Thymus (tissue), 11 donors: ENCODE measurements around the gene RLBP1. TPM values are rescaled to one million over a fixed set of nuclear protein-coding genes. Genes with fewer than 3 reads are reported as not detected.

Experiments used
- DNase-seq, 9 donors: peaks; one replicate each; pipeline ENCODE4 v3.0.0-alpha.2; 2013; ENCODE audit warnings: low spot score in 9 of 9, low read depth in 6 of 9, missing footprints in 1 of 9
- H3K27ac ChIP-seq, 2 donors: one replicate each; pipeline ENCODE4 v1.5.1; 2013; ENCODE audit warnings: control low read depth in 1 of 2, low read depth in 1 of 2, low read length in 1 of 2, mild to moderate bottlenecking in 1 of 2, moderate library complexity in 1 of 2
- H3K27me3 ChIP-seq, 2 donors: one replicate each; pipeline ENCODE4 v1.5.1; 2013; ENCODE audit warnings: low read length in 1 of 2; ENCODE audit not compliant: control insufficient read depth in 2 of 2, insufficient read depth in 1 of 2
- H3K36me3 ChIP-seq, 2 donors: one replicate each; pipeline ENCODE4 v1.5.1; 2013; ENCODE audit warnings: low read length in 1 of 2, mild to moderate bottlenecking in 1 of 2, moderate library complexity in 1 of 2; ENCODE audit not compliant: control insufficient read depth in 2 of 2, insufficient read depth in 2 of 2
- H3K4me1 ChIP-seq, 2 donors: one replicate each; pipeline ENCODE4 v1.5.1; 2013; ENCODE audit warnings: low read length in 2 of 2; ENCODE audit not compliant: control insufficient read depth in 2 of 2, insufficient read depth in 2 of 2
- H3K4me3 ChIP-seq, 2 donors: one replicate each; pipeline ENCODE4 v1.5.1; 2013; ENCODE audit warnings: low read length in 2 of 2, control low read depth in 1 of 2, mild to moderate bottlenecking in 1 of 2
- H3K9me3 ChIP-seq, 2 donors: one replicate each; pipeline ENCODE4 v1.5.1; 2013; ENCODE audit warnings: low read length in 1 of 2, mild to moderate bottlenecking in 1 of 2; ENCODE audit not compliant: control insufficient read depth in 2 of 2, insufficient read depth in 1 of 2
- WGBS: extraction: QIAGEN DNeasy Blood & Tissue Kit; methylation state at CpG from one replicate; pipeline ENCODE4 v1.1.7; 2013; 5-methylcytosine and 5-hydroxymethylcytosine counted together
- polyA plus RNA-seq: library from polyadenylated mRNA; stranded (reverse); fragments of 200-250 nt; gene quantifications from one replicate; pipeline ENCODE4 v1.2.3, GENCODE V29; 2013
- total RNA-seq: library from RNA; stranded (reverse); fragments of 120-200 nt; gene quantifications from one replicate; pipeline ENCODE4 v1.2.4, GENCODE V29; 2013
- donor health status: healthy.

Gene RLBP1
- total and polyA plus RNA-seq, 2 donors = 0.14 to 0.32 TPM

GRCh38 chr15:89211678-89212170, 9.7 kb downstream of the RLBP1 start:
- Histone ChIP-seq H3K4me1 (peaks cover 2 to 4% of the 10 kb centered on the region in 2 donors), H3K4me3 (no peak overlapping the region), H3K9me3 (no peaks in the 10 kb centered on the region), H3K36me3 (no peaks in the 10 kb centered on the region), H3K27ac (no peak overlapping the region), H3K27me3 (peaks cover 0 to 2% of the 10 kb centered on the region in 2 donors)
- 88% methylated on average over 5 of the region's 5 CpGs for WGBS
- no peak for DNase-seq

DNA sequence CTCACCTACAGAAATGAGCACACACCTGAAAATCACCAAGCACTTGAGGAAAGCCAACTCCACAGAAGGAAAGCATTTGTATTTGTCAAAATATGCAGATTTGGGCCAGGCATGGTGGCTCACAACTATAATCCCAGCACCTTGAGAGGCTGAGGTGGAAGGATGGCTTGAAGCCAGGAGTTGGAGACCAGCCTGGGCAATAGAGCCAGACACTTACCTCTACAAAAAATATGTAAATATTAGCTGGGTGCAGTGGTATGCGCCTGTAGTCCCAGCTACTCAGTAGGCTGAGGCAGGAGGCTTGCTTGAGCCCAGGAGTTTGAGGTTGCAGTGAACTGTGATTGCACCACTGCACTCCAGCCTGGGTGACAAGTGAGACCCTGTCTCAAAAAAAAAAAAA, 12.3 kb downstream of the RLBP1 start:
- Histone ChIP-seq H3K9me3 (no peaks in the 10 kb centered on the region), H3K36me3 (no peaks in the 10 kb centered on the region), H3K4me3 (no peak overlapping the region), H3K27ac (no peak overlapping the region), H3K4me1 (peaks cover 3 to 9% of the 10 kb centered on the region in 2 donors), H3K27me3 (no peaks in the 10 kb centered on the region)
- WGBS = 94% methylated on average over 1 of the region's 1 CpG
- DNase-seq = no peak

- H3K4me3 ChIP-seq = no peak overlapping the region
- H3K27ac ChIP-seq = no peak overlapping the region
- no peaks in the 10 kb centered on the region for H3K27me3 ChIP-seq
- no peak for DNase-seq
- H3K4me1 ChIP-seq = peaks cover 3 to 11% of the 10 kb centered on the region in 2 donors
- no peaks in the 10 kb centered on the region for H3K36me3 ChIP-seq
- no peaks in the 10 kb centered on the region for H3K9me3 ChIP-seq
These were observed 13.1 kb downstream of the RLBP1 start for GRCh38 chr15:89208256-89208655.

DNA sequence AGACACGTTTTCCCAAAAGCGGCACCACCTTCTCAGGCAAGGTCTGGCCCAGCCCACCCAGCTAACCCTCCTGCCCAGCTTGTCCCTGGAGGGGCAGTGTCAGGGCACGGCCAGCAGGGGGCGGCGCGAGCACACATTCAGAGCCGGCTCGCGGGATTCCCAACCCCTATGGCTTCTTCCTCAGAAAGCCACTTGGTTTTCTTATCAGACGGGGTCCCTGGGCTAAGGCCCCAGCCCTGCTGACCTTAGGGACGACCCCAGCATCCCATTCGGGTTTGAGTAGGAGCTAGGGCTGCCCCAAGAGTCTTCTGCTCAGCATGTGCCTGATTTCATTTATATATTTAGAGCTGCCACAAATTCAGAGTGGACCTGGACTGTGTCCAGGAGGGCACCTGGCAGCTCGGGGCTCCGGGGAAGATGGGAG, 14.5 kb downstream of the RLBP1 start:
- peaks cover 3 to 11% of the 10 kb centered on the region in 2 donors for H3K4me1 ChIP-seq
- no peaks in the 10 kb centered on the region for H3K9me3 ChIP-seq
- H3K36me3 ChIP-seq = no peaks in the 10 kb centered on the region
- WGBS = 4% methylated on average over 14 of the region's 14 CpGs
- DNase-seq = peak; percentile 13 to 71 (median 38)
- H3K4me3 ChIP-seq = no peak overlapping the region
- no peak overlapping the region for H3K27ac ChIP-seq
- no peaks in the 10 kb centered on the region for H3K27me3 ChIP-seq

DNA sequence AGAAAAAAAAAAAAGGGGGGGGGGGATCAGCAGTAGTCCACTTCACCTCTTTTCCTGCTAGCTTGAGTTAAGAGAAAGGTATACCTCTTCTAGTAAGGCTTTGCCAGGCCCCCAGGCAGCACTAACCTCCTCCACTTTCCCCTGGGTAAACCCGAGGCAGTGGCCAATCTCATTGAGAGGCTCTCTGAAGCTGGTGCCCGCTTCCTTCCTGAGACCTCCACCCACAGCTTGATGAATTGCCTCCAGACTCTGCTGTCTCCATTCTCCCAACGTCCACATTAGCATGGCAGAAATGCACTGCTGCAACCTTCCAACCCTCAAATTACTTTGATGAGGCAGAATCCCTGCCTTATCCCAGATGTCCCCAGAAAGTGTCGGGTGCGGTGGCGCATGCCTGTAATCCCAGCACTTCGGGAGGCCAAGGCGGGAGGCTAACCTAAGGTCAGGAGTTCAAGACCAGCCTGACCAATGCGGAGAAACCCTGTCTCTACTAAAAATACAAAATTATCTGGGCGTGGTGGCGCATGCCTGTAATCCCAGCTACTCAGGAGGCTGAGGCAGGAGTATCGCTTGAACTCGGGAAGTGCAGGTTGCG, 15.3 kb downstream of the RLBP1 start:
- 80% methylated on average over 14 of the region's 14 CpGs for WGBS
- peaks cover 3 to 11% of the 10 kb centered on the region in 2 donors for H3K4me1 ChIP-seq
- no peaks in the 10 kb centered on the region for H3K27me3 ChIP-seq
- H3K27ac ChIP-seq = no peak overlapping the region
- no peak overlapping the region for H3K4me3 ChIP-seq
- DNase-seq = no peak
- H3K9me3 ChIP-seq = no peaks in the 10 kb centered on the region
- H3K36me3 ChIP-seq = peaks cover 0 to 2% of the 10 kb centered on the region in 2 donors

GRCh38 chr15:89203705-89204273, 17.6 kb downstream of the RLBP1 start:
- Histone ChIP-seq H3K27me3 (no peaks in the 10 kb centered on the region), H3K27ac (no peak overlapping the region), H3K4me3 (no peak overlapping the region), H3K36me3 (peaks cover 0 to 16% of the 10 kb centered on the region in 2 donors), H3K9me3 (no peaks in the 10 kb centered on the region), H3K4me1 (peaks cover 3 to 11% of the 10 kb centered on the region in 2 donors)
- peak in 2 of 9 donors; percentile 8 to 23 for DNase-seq
- WGBS = 10% methylated on average over 2 of the region's 2 CpGs

DNA sequence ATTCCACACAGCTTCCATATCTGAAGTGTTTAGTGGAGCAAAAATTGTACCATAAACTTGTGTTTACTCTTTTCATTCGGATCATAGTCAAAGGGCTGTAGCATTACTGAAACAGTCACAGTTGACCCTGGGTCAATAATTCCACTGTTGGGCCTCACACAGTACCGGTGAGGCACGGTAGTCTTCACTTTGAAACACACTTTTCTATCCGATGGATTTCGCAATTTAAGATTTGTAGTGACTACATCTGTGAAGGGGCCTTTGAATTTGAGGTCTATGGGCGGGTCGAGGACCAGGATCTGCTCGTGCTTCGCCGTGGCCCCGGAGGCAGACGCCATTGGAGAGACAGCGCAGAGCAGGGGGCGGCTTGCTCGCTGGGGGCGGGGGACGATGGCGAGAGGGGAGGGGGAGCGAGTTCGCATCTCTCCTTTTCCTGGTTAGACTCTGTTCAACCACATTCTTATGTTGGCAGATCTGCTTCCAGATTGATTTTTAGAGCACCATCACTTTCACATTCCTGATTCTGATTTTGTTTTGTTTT, 19.8 kb downstream of the RLBP1 start:
- peaks cover 3 to 6% of the 10 kb centered on the region in 2 donors for H3K4me1 ChIP-seq
- DNase-seq = no peak
- no peak overlapping the region for H3K27ac ChIP-seq
- H3K27me3 ChIP-seq = no peaks in the 10 kb centered on the region
- no peaks in the 10 kb centered on the region for H3K9me3 ChIP-seq
- WGBS = 98% methylated on average over 20 of the region's 20 CpGs
- no peak overlapping the region for H3K4me3 ChIP-seq
- H3K36me3 ChIP-seq = peaks cover 0 to 22% of the 10 kb centered on the region in 2 donors

GRCh38 chr15:89200182-89200581, 21.2 kb downstream of the RLBP1 start:
- H3K36me3 ChIP-seq = peaks cover 5 to 32% of the 10 kb centered on the region in 2 donors

DNA sequence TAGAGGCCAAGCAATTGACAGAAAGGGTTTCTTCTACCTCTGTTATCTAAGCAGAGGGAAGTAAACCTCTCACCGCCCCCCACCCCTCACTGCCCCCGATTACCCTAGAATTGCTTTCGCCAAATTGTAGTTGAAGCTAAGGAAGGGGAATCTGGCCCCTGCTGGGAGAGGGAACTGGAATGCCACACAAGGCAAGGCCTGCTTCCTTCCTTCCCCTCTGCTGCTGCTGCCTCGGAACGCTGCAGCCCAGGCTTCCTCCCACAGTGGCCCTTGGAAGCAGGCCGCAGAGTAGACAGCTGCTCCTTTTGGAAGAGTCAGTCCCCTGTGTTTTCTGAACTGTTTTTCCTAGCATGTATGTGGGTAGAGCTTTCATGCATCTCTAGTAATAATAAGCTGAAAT, 21.6 kb downstream of the RLBP1 start:
- Histone ChIP-seq H3K36me3 (peaks cover 8 to 37% of the 10 kb centered on the region in 2 donors), H3K4me1 (peaks cover 3 to 6% of the 10 kb centered on the region in 2 donors), H3K27me3 (no peaks in the 10 kb centered on the region), H3K27ac (no peak overlapping the region), H3K9me3 (no peaks in the 10 kb centered on the region), H3K4me3 (no peak overlapping the region)
- WGBS = 88% methylated on average over 6 of the region's 6 CpGs
- DNase-seq = no peak

More at GRCh38 chr15:89200182-89200581, 21.2 kb downstream of the RLBP1 start:
- WGBS = 98% methylated on average over 12 of the region's 12 CpGs
- no peak overlapping the region for H3K27ac ChIP-seq
- H3K9me3 ChIP-seq = no peaks in the 10 kb centered on the region
- peaks cover 3 to 6% of the 10 kb centered on the region in 2 donors for H3K4me1 ChIP-seq
- H3K4me3 ChIP-seq = no peak overlapping the region
- no peak for DNase-seq
- H3K27me3 ChIP-seq = no peaks in the 10 kb centered on the region
